Nucleus accumbens (tissue), 56 donors: ENCODE measurements around the gene WASHC2A.
"Not testable (repeated sequence)": the region's sequence is repeated elsewhere in the genome, so short reads cannot be mapped to it uniquely, and the experiment has no call there.

Experiments
- DNase-seq, 56 donors: peaks; one replicate each; lab custom pipeline; 2025; lab: John Stamatoyannopoulos, UW

WASHC2A gene

GRCh38 chr10:50058727-50059126 lies 9.0 kb upstream of the WASHC2A start:
- not testable (repeated sequence) for DNase-seq

- not testable (repeated sequence) for DNase-seq
These were observed 7.8 kb upstream of the WASHC2A start for GRCh38 chr10:50059946-50060345.

DNA sequence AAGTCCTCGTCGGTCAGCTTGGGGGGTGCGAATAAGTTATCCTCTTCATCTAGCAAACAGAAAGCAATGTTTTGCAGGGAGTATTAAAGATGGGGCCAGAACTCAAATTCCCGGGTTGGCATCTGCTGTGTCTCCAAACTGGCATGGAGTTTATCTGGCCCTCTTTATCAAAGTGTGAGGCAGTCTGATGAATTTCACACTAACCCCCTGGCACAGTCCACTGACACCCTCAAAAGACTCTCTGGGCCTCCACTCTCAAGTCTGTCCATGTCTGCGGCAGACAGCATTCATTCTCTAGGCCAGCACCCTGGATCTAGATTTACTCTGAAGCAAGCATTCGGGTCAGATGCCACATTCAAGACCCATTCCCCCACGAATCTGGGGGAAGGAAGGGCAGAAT lies 6.2 kb upstream of the WASHC2A start:
- DNase-seq, result not testable (repeated sequence)

DNA sequence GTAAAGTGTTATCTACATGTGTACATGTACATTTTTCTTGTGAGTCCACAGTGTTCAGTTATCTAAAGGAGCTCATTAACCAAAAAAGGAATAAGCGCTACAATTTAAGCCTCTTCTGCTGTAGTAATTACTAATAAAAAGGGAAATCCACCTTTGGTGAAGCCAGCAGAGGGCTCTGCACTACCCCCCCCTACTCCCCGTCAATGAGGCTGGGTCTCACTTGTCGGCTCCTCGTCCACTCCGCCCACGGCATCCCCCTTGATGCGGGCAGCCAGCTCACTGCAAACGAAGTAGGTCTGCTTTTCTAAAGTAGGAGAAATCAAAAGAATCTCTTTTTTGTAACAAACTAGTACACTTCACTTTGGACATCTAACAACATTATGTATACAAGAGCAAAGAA lies 4.7 kb upstream of the WASHC2A start:
- no peak for DNase-seq

DNA sequence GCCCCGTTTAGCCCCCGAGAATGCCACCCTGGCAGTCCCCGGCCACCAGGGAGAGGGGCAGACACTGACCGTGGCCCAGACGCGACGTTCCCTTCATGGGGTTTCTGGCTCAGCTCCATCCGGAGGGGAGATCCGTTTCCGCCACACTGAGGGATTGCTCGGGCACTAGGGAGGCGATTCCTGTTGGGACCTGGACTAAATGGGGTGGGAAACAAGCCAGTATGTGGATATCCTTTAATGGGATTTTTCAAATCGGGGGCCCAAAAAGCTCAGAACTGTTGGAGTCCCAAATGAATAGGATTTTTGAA lies 552 bp downstream of the WASHC2A start:
- not testable (repeated sequence) for DNase-seq

DNA sequence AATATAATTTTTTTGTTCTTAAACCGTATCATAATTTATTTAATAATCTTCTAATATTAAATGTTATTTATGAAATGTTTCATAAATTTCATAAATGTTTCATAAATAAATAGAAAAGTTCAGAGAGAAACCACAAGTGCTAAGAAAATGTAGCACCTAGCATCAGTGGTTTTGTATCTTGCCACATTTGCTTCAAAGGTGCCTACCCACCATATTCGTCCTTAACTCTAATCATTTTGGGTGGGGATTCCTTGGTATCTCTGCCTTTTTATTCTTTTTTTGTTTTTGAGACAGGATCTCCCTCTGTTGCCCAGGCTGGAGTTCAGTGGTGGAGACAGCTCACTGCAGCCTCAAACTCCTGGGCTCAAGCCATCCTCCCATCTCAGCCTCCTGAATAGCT lies 7.4 kb downstream of the WASHC2A start:
- not testable (repeated sequence) for DNase-seq

- DNase-seq, result not testable (repeated sequence)
These were observed 7.8 kb downstream of the WASHC2A start for GRCh38 chr10:50075544-50075943.

- not testable (repeated sequence) for DNase-seq
These were observed 23.6 kb downstream of the WASHC2A start for GRCh38 chr10:50091304-50091703.

GRCh38 chr10:50092928-50093327 lies 25.2 kb downstream of the WASHC2A start:
- DNase-seq, result not testable (repeated sequence)

GRCh38 chr10:50094630-50095029 lies 26.9 kb downstream of the WASHC2A start:
- DNase-seq, result not testable (repeated sequence)

GRCh38 chr10:50095402-50095801 lies 27.6 kb downstream of the WASHC2A start:
- not testable (repeated sequence) for DNase-seq

DNA sequence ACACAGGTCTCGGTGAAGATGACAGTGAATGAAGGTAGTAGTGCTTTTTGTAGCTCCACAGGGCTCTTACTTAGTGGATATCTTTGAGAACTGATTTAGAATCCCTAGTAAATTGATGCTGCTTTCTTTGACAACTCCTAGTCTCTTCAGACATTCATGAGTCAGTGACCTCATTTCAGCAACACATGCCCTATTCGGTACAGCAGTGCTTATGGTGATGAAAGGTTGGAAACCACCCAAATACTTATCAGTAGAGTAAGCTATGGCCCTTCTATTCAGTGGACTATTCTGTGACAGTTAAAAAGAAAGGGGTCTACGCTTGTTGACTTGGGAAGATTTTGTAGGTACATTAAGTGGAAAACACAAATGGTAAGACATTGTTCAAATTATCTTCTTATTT lies 29.0 kb downstream of the WASHC2A start:
- not testable (repeated sequence) for DNase-seq

GRCh38 chr10:50098645-50099044 lies 30.9 kb downstream of the WASHC2A start:
- DNase-seq, result not testable (repeated sequence)

DNA sequence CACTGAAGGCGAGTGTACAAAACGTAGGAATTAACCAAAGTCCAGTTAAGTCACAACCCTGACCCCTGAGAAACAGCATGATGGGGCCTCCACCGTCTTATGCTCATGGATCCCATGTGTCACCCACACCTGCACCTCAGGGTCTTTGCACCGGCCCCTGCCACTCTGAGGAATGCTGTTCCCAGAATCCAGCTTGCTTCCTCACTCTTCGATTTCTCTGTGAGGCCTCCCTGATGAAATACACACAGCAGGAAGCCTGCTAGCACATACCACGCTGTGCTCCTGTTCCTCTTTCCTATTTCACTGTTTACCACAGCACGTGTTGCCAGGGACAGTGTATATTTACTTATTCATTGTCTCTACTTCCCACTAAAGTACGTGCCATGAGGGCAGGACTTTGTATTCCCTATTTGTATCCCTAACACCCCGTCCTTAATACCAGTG lies 33.4 kb downstream of the WASHC2A start:
- not testable (repeated sequence) for DNase-seq

- DNase-seq, result not testable (repeated sequence)
These were observed 34.0 kb downstream of the WASHC2A start for GRCh38 chr10:50101747-50102146.

- not testable (repeated sequence) for DNase-seq
These were observed 34.5 kb downstream of the WASHC2A start for GRCh38 chr10:50102267-50102666.

GRCh38 chr10:50108999-50109698 lies 41.4 kb downstream of the WASHC2A start:
- not testable (repeated sequence) for DNase-seq

- not testable (repeated sequence) for DNase-seq
These were observed 44.8 kb downstream of the WASHC2A start for GRCh38 chr10:50112419-50113112.

DNA sequence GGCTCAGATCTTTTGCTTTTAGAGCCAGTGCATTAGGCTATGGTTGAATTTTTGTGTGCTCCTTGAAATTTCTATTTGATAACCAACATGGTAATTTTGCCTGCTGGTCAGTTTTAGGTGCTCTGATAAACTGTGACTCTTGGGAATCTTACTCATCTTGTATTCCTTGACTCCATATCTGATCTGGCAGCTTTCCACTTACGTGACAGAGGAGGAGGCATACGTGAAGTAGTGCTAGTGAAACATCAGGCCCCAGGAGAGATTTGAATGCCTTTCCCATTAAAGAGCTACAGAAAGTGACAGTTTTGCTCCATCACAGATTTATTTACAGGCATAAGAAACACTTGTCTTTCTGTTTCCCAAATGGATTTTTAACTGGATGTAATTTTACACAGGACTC lies 59.0 kb downstream of the WASHC2A start:
- DNase-seq, result not testable (repeated sequence)

GRCh38 chr10:50127770-50128292 lies 60.1 kb downstream of the WASHC2A start:
- not testable (repeated sequence) for DNase-seq

- not testable (repeated sequence) for DNase-seq
These were observed 63.7 kb downstream of the WASHC2A start for GRCh38 chr10:50131245-50131965.
